NB4 (cell line): ENCODE data around the gene TNP2.

Experiments used
- MYC ChIP-seq: IDR thresholded peaks from 2 replicates; pipeline ENCODE4 v1.6.1; 2011; ENCODE audit warnings: low read depth, low read length
- POLR2A ChIP-seq: IDR thresholded peaks from 2 replicates; pipeline ENCODE4 v1.6.1; 2011; ENCODE audit warnings: mild to moderate bottlenecking; ENCODE audit not compliant: insufficient read length; ENCODE audit errors: extremely low read depth
- TF ChIP-seq, protein P1 (sequence below): IDR thresholded peaks from one replicate; pipeline ENCODE4 v1.5.1; 2012; ENCODE audit warnings: low read depth, low read length

- TF ChIP-seq, protein P1, sequence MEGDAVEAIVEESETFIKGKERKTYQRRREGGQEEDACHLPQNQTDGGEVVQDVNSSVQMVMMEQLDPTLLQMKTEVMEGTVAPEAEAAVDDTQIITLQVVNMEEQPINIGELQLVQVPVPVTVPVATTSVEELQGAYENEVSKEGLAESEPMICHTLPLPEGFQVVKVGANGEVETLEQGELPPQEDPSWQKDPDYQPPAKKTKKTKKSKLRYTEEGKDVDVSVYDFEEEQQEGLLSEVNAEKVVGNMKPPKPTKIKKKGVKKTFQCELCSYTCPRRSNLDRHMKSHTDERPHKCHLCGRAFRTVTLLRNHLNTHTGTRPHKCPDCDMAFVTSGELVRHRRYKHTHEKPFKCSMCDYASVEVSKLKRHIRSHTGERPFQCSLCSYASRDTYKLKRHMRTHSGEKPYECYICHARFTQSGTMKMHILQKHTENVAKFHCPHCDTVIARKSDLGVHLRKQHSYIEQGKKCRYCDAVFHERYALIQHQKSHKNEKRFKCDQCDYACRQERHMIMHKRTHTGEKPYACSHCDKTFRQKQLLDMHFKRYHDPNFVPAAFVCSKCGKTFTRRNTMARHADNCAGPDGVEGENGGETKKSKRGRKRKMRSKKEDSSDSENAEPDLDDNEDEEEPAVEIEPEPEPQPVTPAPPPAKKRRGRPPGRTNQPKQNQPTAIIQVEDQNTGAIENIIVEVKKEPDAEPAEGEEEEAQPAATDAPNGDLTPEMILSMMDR, result no peak
- TF ChIP-seq MYC (no peak), POLR2A (no peak)
Measured at GRCh38 chr16:11268921-11269375, at the start of gene TNP2.
